ENCODE data around the gene LMX1B.
"Not testable (repeated sequence)": the region's sequence is repeated elsewhere in the genome, so short reads cannot be mapped to it uniquely, and the experiment has no call there.

LMX1B gene

DNA sequence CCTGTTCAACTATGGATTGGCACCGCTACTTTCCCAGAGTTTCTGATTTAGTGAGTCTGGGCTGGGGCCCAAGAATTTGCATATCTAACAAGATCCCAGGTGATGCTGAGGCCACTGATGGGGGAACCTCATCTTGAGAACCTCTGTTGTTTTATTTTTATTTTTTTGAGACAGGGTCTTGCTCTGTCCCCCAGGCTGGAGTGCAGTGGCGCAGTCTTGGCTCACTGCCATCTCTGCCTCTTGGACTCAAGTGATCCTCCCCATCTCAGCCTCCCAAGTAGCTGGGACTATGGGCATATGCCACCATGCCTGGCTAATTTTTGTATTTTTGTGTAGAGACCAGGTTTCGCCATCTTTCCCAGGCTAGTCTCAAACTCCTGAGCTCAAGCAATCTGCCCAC lies 35.7 kb downstream of the LMX1B start:
- no peaks in the 10 kb centered on the region; the same call in 1 of the 2 replicates for H3K4me1 ChIP-seq
- H3K27me3 ChIP-seq = peaks cover 85% of the 10 kb centered on the region
- TF ChIP-seq, protein P1, sequence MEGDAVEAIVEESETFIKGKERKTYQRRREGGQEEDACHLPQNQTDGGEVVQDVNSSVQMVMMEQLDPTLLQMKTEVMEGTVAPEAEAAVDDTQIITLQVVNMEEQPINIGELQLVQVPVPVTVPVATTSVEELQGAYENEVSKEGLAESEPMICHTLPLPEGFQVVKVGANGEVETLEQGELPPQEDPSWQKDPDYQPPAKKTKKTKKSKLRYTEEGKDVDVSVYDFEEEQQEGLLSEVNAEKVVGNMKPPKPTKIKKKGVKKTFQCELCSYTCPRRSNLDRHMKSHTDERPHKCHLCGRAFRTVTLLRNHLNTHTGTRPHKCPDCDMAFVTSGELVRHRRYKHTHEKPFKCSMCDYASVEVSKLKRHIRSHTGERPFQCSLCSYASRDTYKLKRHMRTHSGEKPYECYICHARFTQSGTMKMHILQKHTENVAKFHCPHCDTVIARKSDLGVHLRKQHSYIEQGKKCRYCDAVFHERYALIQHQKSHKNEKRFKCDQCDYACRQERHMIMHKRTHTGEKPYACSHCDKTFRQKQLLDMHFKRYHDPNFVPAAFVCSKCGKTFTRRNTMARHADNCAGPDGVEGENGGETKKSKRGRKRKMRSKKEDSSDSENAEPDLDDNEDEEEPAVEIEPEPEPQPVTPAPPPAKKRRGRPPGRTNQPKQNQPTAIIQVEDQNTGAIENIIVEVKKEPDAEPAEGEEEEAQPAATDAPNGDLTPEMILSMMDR (IDR thresholded peaks at IDR 0.05; ENCODE audit: low read depth, low read length) = no peak
- no peaks in the 10 kb centered on the region for H3K9me3 ChIP-seq
- no peaks in the 10 kb centered on the region for H3K36me3 ChIP-seq
- DNase-seq = no peak
- H3K4me3 ChIP-seq (ENCODE audit: low read depth, low read length) = no peak overlapping the region

DNA sequence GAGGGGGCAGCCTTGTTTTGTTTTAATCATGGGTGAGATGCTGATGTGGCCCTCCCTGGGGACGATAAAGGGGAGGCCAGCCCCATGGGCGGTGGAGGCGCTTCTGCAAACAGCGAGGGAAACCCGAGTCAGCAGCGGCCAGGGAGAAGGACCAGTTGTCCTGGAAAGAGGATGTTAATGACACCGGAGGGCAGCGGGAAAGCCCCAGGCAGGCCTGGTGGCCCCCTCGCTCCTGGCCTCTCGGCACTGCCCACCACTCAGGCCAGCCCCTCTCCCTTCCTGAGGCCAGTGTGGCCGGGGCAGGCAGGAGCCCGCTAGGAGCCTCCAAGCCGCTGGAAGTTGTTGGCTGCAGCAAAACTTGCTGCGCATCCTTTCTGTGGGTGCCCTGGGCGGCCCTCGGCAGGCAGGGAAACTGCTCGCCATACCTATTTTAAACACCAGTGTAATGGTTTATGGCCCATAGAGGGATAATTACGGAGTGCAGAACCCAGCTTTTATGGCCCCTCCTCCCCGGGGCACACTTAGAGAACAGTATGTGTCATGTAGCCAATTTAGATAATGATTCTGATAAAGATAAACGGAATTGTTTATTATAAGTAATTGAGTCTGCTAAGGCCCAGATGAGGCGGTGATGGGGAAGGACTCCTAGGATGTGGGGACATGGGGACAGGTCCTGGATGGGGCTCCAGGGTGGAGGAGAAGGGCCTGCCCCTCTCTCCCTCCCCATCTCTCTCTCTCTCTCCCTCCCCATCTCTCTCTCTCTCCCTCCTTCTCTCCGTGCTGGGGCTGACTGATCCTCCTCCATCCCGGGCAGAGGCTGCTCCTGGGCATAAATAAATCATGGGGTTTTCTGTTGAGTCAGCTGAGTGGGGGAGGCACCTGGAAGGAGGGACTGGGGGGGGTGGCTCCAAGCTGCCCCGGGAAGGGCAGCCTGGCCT lies 36.9 kb downstream of the LMX1B start:
- DNase-seq = no peak
- no peaks in the 10 kb centered on the region for H3K36me3 ChIP-seq
- no peaks in the 10 kb centered on the region; the same call in 1 of the 2 replicates for H3K4me1 ChIP-seq
- H3K4me3 ChIP-seq (ENCODE audit: low read depth, low read length) = no peak overlapping the region
- H3K9me3 ChIP-seq = no peaks in the 10 kb centered on the region
- peaks cover 73% of the 10 kb centered on the region for H3K27me3 ChIP-seq
- TF ChIP-seq, protein P1 (IDR thresholded peaks at IDR 0.05; ENCODE audit: low read depth, low read length) = no peak

DNA sequence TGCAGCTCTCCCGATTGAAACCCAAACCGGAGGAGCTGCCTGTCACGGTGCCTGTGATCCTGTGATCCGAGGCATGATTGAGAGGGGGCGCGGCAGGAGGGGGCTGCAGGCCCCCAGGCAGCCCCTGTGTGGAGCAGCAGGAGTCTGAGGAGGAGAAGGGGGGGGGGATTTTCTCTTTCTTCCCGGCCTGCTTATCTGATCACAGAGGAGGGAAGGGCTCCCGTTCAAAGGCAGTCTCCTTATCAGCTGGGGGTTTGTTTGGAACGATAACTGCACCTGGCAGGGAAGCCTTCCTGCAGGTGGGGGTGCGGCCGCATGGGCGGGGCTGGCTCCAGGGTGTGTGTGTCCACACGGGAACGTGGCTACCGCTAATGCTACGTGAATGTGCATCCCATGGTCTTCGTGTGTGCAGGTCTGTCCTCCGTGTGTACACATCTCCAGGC lies 38.4 kb downstream of the LMX1B start:
- Histone ChIP-seq H3K36me3 (no peaks in the 10 kb centered on the region), H3K27me3 (peaks cover 60% of the 10 kb centered on the region), H3K4me1 (no peaks in the 10 kb centered on the region; the same call in 1 of the 2 replicates), H3K9me3 (no peaks in the 10 kb centered on the region), H3K4me3 (ENCODE audit: low read depth, low read length) (no peak overlapping the region)
- TF ChIP-seq, protein P1 (IDR thresholded peaks at IDR 0.05; ENCODE audit: low read depth, low read length) = no peak
- DNase-seq = no peak

DNA sequence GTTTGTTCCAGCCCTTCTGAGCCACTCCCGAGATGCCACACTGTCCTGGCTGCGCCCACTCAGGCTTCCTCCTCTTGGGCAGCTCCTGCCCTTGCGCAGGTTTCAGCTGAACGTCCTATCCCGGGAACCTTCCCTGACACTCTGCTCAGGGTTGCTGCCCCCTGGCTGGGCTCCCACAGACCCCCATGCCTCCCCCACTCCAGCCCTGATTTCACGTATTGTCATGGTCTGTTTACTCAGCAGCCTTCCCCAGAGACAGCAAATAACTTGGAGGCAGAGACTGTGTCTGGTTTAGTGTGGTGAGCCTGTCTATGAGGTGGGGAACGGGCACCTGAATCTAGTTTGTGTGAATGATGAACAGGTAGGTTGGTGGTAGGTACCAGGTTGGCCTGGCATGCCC lies 40.4 kb downstream of the LMX1B start:
- Histone ChIP-seq H3K27me3 (peaks cover 41% of the 10 kb centered on the region), H3K4me3 (ENCODE audit: low read depth, low read length) (no peak overlapping the region)

DNA sequence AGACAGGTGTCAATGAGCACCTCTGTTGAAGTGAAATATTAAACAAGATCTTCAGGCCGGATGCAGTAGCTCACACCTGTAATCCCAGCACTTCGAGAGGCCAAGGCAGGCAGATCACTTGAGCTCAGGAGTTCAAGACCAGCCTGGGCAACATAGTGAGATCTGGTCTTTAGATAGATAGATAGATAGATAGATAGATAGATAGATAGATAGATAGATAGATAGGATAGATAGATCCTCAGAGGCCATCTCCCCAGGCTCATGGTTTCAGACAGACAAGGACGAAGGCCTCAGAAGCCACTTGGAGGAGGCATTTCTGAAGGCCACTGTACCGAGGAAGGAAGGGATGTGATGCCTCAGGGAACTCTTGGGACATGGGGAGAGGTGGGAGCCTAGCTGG lies 42.5 kb downstream of the LMX1B start:
- H3K4me1 ChIP-seq; H3K36me3 ChIP-seq; H3K9me3 ChIP-seq; DNase-seq; H3K4me3 ChIP-seq (ENCODE audit: low read depth, low read length): not testable (repeated sequence)
- H3K27me3 ChIP-seq = peaks cover 20% of the 10 kb centered on the region

More for the DNA sequence above, 40.4 kb downstream of the LMX1B start:
- TF ChIP-seq, protein P1 (IDR thresholded peaks at IDR 0.05; ENCODE audit: low read depth, low read length) = no peak
- Histone ChIP-seq H3K4me1 (peaks cover 8% of the 10 kb centered on the region; the same call in 1 of the 2 replicates), H3K36me3 (no peaks in the 10 kb centered on the region), H3K9me3 (no peaks in the 10 kb centered on the region)
- DNase-seq = no peak

DNA sequence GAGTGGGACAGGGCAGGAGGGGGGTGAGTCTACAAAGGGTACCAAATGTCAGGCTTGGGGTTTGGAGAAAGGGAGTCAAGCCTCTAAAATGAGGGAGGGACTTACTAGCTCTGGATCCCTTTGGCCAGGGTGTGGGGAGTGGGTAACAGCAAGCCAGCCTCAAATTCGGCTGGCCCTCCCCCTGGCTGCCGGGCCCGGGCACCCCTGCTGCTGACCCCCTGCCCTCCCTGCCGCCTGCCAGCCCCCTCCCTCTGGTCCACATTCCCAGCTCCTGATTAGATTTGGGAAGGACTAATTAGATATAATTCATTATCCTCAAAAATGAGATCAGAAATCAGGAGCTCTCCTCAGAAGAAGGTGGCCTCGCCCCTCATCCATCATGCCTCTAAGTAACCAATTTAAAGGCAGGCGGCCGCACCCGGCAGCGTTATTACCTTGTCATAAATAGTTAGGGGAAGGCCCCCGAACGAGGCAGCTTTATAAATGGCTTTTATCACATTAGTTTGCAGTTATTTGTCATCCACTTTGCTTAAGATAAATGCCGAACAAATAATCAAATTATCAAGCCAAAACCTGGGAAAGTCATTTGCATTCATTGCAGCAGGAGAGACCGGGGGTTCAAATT lies 44.6 kb downstream of the LMX1B start:
- no peak overlapping the region for H3K4me3 ChIP-seq (ENCODE audit: low read depth, low read length)
- no peaks in the 10 kb centered on the region for H3K9me3 ChIP-seq
- H3K36me3 ChIP-seq = no peaks in the 10 kb centered on the region
- DNase-seq = no peak
- H3K4me1 ChIP-seq = peaks cover 8% of the 10 kb centered on the region; the same call in 1 of the 2 replicates
- H3K27me3 ChIP-seq = peaks cover 2% of the 10 kb centered on the region
- TF ChIP-seq, protein P1 (IDR thresholded peaks at IDR 0.05; ENCODE audit: low read depth, low read length) = no peak

Data from BE2C (cell line).